ENCODE measurements around the gene FLT4. TPM values are rescaled to one million over a fixed set of nuclear protein-coding genes. Genes with fewer than 3 reads are reported as not detected.

FLT4 gene
- total and polyA plus RNA-seq, 9 of the 15 experiments (the other 6 are each of a cell fraction or from before 2014, with no cell fraction given) = 0.01 to 0.42 (median 0.14) TPM; not detected in 2

- Histone ChIP-seq H3K9me1 (ENCODE audit: control insufficient read depth, insufficient read depth, low read length) (no peaks in the 10 kb centered on the region), H3K9ac (ENCODE audit: insufficient read depth in 1 of 2, low read depth in 2 of 2, low read length in 2 of 2) (peak overlapping the region in 1 of 2 experiments; percentile 68; a peak in 1 of 4 replicates), H4K20me1 (replicated peaks; ENCODE audit: control insufficient read depth, insufficient read depth, low read length) (0 out of 2 replicates have a peak, but pooled peaks cover 6% of the 10 kb centered on the region), H3K4me2 (ENCODE audit: insufficient read depth, low read length) (peak overlapping the region; percentile 46), H3K36me3 (ENCODE audit: control insufficient read depth, insufficient read depth, low read length) (no peaks in the 10 kb centered on the region), H2AFZ (ENCODE audit: low read depth, low read length) (peak overlapping the region; percentile 83), H3K79me2 (ENCODE audit: control insufficient read depth, insufficient read depth, low read length) (no peaks in the 10 kb centered on the region), H3K4me3 (no peak overlapping the region), H3K4me1 (replicated peaks in 1 of 2; ENCODE audit: control insufficient read depth in 2 of 2, insufficient read depth in 2 of 2, low read length in 2 of 2) (peaks cover 10 to 49% of the 10 kb centered on the region in 2 experiments; a peak in 4 of 5 replicates), H3K27me3 (ENCODE audit: control insufficient read depth in 2 of 2, insufficient read depth in 2 of 2, low read length in 2 of 2) (peaks cover 12 to 20% of the 10 kb centered on the region in 2 experiments; a peak in 4 of 5 replicates), H3K27ac (ENCODE audit: extremely low read depth, low read depth, low read length) (no peak overlapping the region; the same call in 2 of the 3 replicates), H3K9me3 (replicated peaks; ENCODE audit: control insufficient read depth, insufficient read depth, low read depth, low read length) (no peaks in the 10 kb centered on the region)
- intact Hi-C loops (cut with micrococcal nuclease) = loop anchor here (5.0 to 10.0 kb wide), 4 partner anchors 54 to 404 kb away; partner anchors contain the start of genes CNOT6 and RASGEF1C
- ChIA-PET POLR2A (no interaction called here), CTCF (ENCODE audit: low intra/inter-chr PET ratio) (no interaction called here)
- no TSS peak for BruUV-seq (replicated peaks)
- DNase-seq (ENCODE audit: extremely low read depth in 1 of 4, low spot score in 3 of 4) (no peak), FAIRE-seq (no peak), ATAC-seq (no peak)
- WGBS (ENCODE audit: insufficient coverage, low coverage, missing lambda C conversion rate) = 69% methylated on average over 17 of the region's 26 CpGs
- in situ Hi-C loops (cut with MboI) = no loop called here
- TF ChIP-seq ZNF239 (CRISPR knock-in tag; IDR thresholded peaks at IDR 0.05) (no peak), THRB (CRISPR knock-in tag; conservative IDR thresholded peaks at IDR 0.05) (no peak), ZNF408 (CRISPR knock-in tag; IDR thresholded peaks at IDR 0.05; ENCODE audit: low read depth) (no peak), ZBED1 (IDR thresholded peaks at IDR 0.05) (no peak), HNRNPL (IDR thresholded peaks at IDR 0.05; ENCODE audit: low read depth, low read length) (no peak), BCL6 (CRISPR knock-in tag; IDR thresholded peaks at IDR 0.05) (no peak), FOSL1 (tag; conservative IDR thresholded peaks at IDR 0.05) (no peak), TRIM24 (IDR thresholded peaks at IDR 0.05) (no peak), MAX (CRISPR knock-in tag; IDR thresholded peaks at IDR 0.05) (peak; percentile 60; the same call in 1 of the 2 replicates), POLR2AphosphoS5 (IDR thresholded peaks at IDR 0.05; ENCODE audit: control insufficient read depth, insufficient read depth, low read depth, low read length) (no peak)
- TF ChIP-seq, protein P1, sequence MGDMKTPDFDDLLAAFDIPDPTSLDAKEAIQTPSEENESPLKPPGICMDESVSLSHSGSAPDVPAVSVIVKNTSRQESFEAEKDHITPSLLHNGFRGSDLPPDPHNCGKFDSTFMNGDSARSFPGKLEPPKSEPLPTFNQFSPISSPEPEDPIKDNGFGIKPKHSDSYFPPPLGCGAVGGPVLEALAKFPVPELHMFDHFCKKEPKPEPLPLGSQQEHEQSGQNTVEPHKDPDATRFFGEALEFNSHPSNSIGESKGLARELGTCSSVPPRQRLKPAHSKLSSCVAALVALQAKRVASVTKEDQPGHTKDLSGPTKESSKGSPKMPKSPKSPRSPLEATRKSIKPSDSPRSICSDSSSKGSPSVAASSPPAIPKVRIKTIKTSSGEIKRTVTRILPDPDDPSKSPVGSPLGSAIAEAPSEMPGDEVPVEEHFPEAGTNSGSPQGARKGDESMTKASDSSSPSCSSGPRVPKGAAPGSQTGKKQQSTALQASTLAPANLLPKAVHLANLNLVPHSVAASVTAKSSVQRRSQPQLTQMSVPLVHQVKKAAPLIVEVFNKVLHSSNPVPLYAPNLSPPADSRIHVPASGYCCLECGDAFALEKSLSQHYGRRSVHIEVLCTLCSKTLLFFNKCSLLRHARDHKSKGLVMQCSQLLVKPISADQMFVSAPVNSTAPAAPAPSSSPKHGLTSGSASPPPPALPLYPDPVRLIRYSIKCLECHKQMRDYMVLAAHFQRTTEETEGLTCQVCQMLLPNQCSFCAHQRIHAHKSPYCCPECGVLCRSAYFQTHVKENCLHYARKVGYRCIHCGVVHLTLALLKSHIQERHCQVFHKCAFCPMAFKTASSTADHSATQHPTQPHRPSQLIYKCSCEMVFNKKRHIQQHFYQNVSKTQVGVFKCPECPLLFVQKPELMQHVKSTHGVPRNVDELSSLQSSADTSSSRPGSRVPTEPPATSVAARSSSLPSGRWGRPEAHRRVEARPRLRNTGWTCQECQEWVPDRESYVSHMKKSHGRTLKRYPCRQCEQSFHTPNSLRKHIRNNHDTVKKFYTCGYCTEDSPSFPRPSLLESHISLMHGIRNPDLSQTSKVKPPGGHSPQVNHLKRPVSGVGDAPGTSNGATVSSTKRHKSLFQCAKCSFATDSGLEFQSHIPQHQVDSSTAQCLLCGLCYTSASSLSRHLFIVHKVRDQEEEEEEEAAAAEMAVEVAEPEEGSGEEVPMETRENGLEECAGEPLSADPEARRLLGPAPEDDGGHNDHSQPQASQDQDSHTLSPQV (IDR thresholded peaks at IDR 0.05) = no peak
- TF ChIP-seq, protein P2, sequence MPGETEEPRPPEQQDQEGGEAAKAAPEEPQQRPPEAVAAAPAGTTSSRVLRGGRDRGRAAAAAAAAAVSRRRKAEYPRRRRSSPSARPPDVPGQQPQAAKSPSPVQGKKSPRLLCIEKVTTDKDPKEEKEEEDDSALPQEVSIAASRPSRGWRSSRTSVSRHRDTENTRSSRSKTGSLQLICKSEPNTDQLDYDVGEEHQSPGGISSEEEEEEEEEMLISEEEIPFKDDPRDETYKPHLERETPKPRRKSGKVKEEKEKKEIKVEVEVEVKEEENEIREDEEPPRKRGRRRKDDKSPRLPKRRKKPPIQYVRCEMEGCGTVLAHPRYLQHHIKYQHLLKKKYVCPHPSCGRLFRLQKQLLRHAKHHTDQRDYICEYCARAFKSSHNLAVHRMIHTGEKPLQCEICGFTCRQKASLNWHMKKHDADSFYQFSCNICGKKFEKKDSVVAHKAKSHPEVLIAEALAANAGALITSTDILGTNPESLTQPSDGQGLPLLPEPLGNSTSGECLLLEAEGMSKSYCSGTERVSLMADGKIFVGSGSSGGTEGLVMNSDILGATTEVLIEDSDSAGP (CRISPR knock-in tag; IDR thresholded peaks at IDR 0.05) = no peak
- TF ChIP-seq, protein P3, sequence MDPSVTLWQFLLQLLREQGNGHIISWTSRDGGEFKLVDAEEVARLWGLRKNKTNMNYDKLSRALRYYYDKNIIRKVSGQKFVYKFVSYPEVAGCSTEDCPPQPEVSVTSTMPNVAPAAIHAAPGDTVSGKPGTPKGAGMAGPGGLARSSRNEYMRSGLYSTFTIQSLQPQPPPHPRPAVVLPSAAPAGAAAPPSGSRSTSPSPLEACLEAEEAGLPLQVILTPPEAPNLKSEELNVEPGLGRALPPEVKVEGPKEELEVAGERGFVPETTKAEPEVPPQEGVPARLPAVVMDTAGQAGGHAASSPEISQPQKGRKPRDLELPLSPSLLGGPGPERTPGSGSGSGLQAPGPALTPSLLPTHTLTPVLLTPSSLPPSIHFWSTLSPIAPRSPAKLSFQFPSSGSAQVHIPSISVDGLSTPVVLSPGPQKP (CRISPR knock-in tag; IDR thresholded peaks at IDR 0.05) = no peak
Observed at GRCh38 chr5:180608572-180609310, 40.7 kb downstream of the FLT4 start.
